Ovary (tissue), 9 donors: ENCODE results near the gene SOX18. TPM values are rescaled to one million over a fixed set of nuclear protein-coding genes. Genes with fewer than 3 reads are reported as not detected.

Experiments used
- DNase-seq, 5 donors: peaks; one replicate each; pipeline ENCODE4 v3.0.0-alpha.2; 2019 to 2020
- H3K27ac ChIP-seq, 2 donors: fragments of 200-600 bp; one replicate each; pipeline versions ENCODE4 v1.5.1 to v1.8.0; 2019 to 2022
- H3K27me3 ChIP-seq: fragments of 200-600 bp; one replicate; pipeline ENCODE4 v1.8.0; 2022
- H3K36me3 ChIP-seq: fragments of 200-600 bp; sonication (generic); one replicate; pipeline ENCODE4 v1.5.1; 2019
- H3K4me1 ChIP-seq: one replicate; pipeline ENCODE4 v1.8.1; 2013; ENCODE audit warnings: mild to moderate bottlenecking, moderate library complexity; ENCODE audit not compliant: insufficient read depth
- H3K4me3 ChIP-seq: fragments of 200-600 bp; sonication (generic); one replicate; pipeline ENCODE4 v1.5.1; 2017
- H3K9me3 ChIP-seq, 2 donors: fragments of 200-600 bp in 1 of 2; sonication (generic) in 1 of 2; one replicate each; pipeline versions ENCODE4 v1.5.1 to v1.8.1; 2013 to 2019; ENCODE audit warnings: mild to moderate bottlenecking in 1 of 2, moderate library complexity in 1 of 2
- EP300 ChIP-seq: sonication (generic); formaldehyde crosslinking; IDR thresholded peaks from one replicate; pipeline ENCODE4 v1.6.1; 2017; ENCODE audit warnings: antibody characterized with exemption
- POLR2A ChIP-seq: fragments of 450-650 bp; IDR thresholded peaks from one replicate; pipeline ENCODE4 v1.6.1; 2017; ENCODE audit warnings: antibody characterized with exemption, mild to moderate bottlenecking, moderate library complexity
- WGBS, 3 donors: extraction: QIAGEN DNeasy Blood & Tissue Kit in 1 of 3; methylation state at CpG; one replicate each; pipeline versions ENCODE4 v1.1.5 to v1.1.7; 2013 to 2017; 5-methylcytosine and 5-hydroxymethylcytosine counted together
- intact Hi-C, 4 donors: fragments of 100-400 bp; cut with DNase I; formaldehyde crosslinking; loops; one replicate each; pipeline versions ENCODE4 v1.11.0 to v1.15.1; 2022 to 2023
- polyA plus RNA-seq, 2 donors: library from polyadenylated mRNA; stranded (reverse); fragments of 200-250 nt in 1 of 2; fragments of 350-450 nt in 1 of 2; fragmentation: Illumina TruSeq in 1 of 2; extraction: RNeasy Lipid Tissue Mini Kit (QIAGEN cat#74804) in 1 of 2; gene quantifications; one replicate each; pipeline ENCODE4 v1.2.3, GENCODE V29; 2013 to 2014
- total RNA-seq, 7 donors: library from RNA; depleted of rRNA in 2 of 7; stranded (reverse); fragments of >200 nt in 2 of 7; fragmentation: NEBNext Ultra II Directional in 3 of 7; extraction: Animal tissue kit (Norgen Biotek cat#: 25700) in 3 of 7; gene quantifications; one replicate each; pipeline versions ENCODE4 v1.1.0 to v1.2.4, GENCODE V29; 2016 to 2023
- TF ChIP-seq, protein P1 (sequence below), 3 donors: fragments of 450-650 bp in 2 of 3; fragments of 200-600 bp in 1 of 3; IDR thresholded peaks; one replicate each; pipeline versions ENCODE4 v1.5.1 to v1.8.0; 2016 to 2022; ENCODE audit warnings: antibody characterized with exemption in 3 of 3, mild to moderate bottlenecking in 1 of 3
- donor health status: DM: no; HTN: no; CAD: no; lungs with moderate emphysema.
- donor health status: DM: no; HTN: no; CAD: no.
- donor health status: Bipolar disorder and iron deficiency.
- donor health status: DM: yes; HTN: yes; CAD: no.
- donor health status: DM: no; HTN: no; CAD: no.
- donor health status: DM: yes; HTN: yes; CAD: no.

Gene SOX18
- total and polyA plus RNA-seq, 9 donors = 2.0 to 63.8 (median 12.8) TPM

DNA sequence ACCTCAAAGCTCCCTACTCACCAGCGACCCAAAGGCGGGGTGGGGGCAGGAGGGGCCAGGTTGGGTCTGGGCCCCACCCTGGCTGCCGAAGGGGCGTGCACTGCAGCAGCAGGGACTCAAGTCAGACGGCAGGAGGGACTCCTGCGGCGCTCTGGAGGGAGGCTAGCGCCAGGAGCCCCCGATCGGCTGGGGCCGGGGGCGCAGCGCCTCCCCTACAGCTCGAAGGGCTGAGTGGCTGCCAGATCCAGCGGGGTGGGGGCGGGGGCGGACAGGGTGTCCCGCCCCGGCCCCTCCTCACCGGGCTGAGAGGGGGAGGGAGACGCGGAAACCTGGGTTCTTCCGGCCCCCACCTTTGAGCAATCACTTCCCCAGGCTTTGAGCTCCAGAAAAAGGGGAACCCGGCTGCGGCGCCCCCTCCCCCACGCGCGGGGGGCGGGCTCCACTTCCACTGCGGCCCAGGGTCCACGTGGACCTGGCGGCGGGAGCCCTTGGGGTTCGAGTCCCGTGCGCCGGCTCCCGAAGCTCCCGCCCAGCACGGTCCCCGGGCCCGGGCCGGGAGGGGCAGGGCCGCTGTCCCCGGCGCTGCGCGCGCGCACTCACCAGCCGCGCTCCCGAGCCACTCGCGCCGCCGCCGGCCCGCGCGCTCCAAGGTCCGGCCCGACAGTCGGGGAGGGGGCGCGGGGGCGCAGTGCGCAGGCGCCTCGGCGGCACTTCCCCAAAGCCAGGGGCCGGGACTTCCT, 30.0 kb upstream of the SOX18 start, which contains the start of gene RGS19:
Gene RGS19, minus strand, starts transcription at position 246 of the 740 bp plus-strand sequence. CDS start 2,632 bp downstream, outside the sequence.
- H3K27me3 ChIP-seq = no peaks in the 10 kb centered on the region
- H3K4me3 ChIP-seq = peak within 1 kb of the TSS; percentile 37
- H3K27ac ChIP-seq = peak within 1 kb of the TSS in 1 of 2 donors; percentile 22
- H3K9me3 ChIP-seq = no peaks in the 10 kb centered on the region
- intact Hi-C loops = no loop called here
- H3K36me3 ChIP-seq = no peaks in the 10 kb centered on the region
- no peak for TF ChIP-seq POLR2A
- TF ChIP-seq, protein P1, sequence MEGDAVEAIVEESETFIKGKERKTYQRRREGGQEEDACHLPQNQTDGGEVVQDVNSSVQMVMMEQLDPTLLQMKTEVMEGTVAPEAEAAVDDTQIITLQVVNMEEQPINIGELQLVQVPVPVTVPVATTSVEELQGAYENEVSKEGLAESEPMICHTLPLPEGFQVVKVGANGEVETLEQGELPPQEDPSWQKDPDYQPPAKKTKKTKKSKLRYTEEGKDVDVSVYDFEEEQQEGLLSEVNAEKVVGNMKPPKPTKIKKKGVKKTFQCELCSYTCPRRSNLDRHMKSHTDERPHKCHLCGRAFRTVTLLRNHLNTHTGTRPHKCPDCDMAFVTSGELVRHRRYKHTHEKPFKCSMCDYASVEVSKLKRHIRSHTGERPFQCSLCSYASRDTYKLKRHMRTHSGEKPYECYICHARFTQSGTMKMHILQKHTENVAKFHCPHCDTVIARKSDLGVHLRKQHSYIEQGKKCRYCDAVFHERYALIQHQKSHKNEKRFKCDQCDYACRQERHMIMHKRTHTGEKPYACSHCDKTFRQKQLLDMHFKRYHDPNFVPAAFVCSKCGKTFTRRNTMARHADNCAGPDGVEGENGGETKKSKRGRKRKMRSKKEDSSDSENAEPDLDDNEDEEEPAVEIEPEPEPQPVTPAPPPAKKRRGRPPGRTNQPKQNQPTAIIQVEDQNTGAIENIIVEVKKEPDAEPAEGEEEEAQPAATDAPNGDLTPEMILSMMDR (IDR thresholded peaks at IDR 0.05) = no peak
- TF ChIP-seq EP300 = no peak
- no peaks in the 10 kb centered on the region for H3K4me1 ChIP-seq
- peak; percentile 56 to 78 (median 71) for DNase-seq
- WGBS, 3 donors = 0 to 1% (median 0%) methylated on average over 26 to 73 of the region's 73 CpGs

DNA sequence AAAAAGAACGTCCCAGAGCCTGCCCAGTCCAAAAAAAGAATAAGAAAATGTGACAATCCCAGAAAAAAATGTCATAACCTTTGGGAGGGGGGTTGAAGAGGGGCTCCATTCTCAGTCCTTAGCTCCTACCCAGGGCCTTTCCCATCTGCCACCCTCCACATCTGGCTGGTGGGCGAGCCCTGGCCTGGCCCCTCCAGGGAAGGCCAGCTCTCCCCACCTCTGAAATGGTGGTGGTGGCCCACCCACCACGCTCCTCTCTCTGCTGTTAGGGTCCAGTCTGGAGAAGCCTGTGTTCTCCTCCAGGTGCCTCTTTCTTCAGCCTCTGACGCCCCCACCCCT, 29.5 kb upstream of the SOX18 start:
- intact Hi-C loops = no loop called here
- 12 to 18% (median 13%) methylated on average over 4 of the region's 4 CpGs for WGBS, 3 donors

DNA sequence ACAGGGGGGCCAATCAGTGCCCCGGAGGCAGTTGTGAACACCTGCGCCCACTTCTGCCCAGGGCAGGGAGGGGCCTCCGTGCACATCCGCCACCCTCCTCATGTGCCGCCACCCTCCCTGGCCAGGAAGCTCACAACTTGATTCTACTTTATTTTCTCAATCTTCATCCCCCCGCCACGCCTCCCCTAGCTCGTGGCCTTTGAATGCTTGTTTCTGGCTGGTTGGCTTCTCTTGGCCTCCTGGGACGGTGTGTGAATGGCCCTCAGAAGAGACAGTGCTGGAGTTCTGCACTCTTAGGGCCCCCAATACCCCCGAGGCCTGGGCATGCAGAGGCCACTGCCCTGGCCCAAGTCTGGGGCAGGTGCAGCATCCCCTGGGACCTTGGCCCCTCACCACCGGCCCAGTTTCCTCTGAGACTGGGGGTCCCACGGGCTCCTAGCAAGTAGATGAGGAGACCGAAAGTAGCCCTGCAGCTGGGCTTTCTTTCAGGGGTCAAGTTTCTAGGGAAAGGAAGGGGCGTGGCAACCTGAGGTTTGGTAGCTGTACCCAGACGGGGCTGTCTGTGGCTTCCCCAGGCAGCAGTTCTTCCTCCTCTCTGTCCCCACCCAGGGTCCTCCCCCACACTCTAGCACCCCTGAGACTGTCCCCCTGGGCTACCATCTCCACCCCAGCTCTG, 28.6 kb upstream of the SOX18 start:
- H3K27ac ChIP-seq = no peak overlapping the region
- H3K36me3 ChIP-seq = no peaks in the 10 kb centered on the region
- 66 to 78% (median 70%) methylated on average over 15 of the region's 15 CpGs for WGBS, 3 donors
- no peaks in the 10 kb centered on the region for H3K9me3 ChIP-seq
- intact Hi-C loops = no loop called here
- no peaks in the 10 kb centered on the region for H3K4me1 ChIP-seq
- no peak for DNase-seq
- TF ChIP-seq POLR2A = no peak
- TF ChIP-seq, protein P1 (IDR thresholded peaks at IDR 0.05) = no peak
- TF ChIP-seq EP300 = no peak
- no peak overlapping the region for H3K4me3 ChIP-seq
- H3K27me3 ChIP-seq = no peaks in the 10 kb centered on the region

More for the DNA sequence above, 29.5 kb upstream of the SOX18 start:
- H3K27me3 ChIP-seq = no peaks in the 10 kb centered on the region
- H3K27ac ChIP-seq = no peak overlapping the region
- no peaks in the 10 kb centered on the region for H3K36me3 ChIP-seq
- no peaks in the 10 kb centered on the region for H3K4me1 ChIP-seq
- H3K4me3 ChIP-seq = peak overlapping the region; percentile 37
- TF ChIP-seq, protein P1 (IDR thresholded peaks at IDR 0.05) = no peak
- TF ChIP-seq EP300 (no peak), POLR2A (no peak)
- no peaks in the 10 kb centered on the region for H3K9me3 ChIP-seq
- DNase-seq = no peak

DNA sequence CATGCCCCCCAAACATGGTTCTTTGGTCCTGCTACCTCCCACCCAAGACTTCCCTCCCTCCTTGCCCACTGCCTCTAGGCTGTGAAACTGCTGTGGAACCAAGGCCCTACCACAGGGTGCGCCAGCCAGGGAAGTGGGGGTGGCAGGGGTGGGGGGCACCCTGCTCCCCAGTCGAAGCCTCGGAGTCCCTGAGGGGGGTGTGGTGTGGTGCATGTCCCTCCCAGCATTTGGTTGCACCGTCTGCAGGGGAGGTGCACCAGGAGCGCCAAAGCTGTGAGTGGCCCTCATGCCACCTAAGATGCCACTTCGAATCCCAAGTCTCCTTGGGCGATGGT, 28.1 kb upstream of the SOX18 start:
- Histone ChIP-seq H3K4me3 (no peak overlapping the region), H3K36me3 (no peaks in the 10 kb centered on the region), H3K9me3 (no peaks in the 10 kb centered on the region), H3K27me3 (no peaks in the 10 kb centered on the region), H3K27ac (no peak overlapping the region), H3K4me1 (no peaks in the 10 kb centered on the region)
- intact Hi-C loops = no loop called here
- TF ChIP-seq, protein P1 (IDR thresholded peaks at IDR 0.05) = no peak
- TF ChIP-seq POLR2A (no peak), EP300 (no peak)
- no peak for DNase-seq
- 71 to 88% (median 78%) methylated on average over 7 of the region's 7 CpGs for WGBS, 3 donors
